CD4-positive, alpha-beta T cell treated with Interleukin-1 beta for 1 hour (primary cell): ENCODE measurements around the gene TYSND1.
"Not testable (repeated sequence)": the region's sequence is repeated elsewhere in the genome, so short reads cannot be mapped to it uniquely, and the experiment has no call there.

Source experiments
- DNase-seq, 2 donors: peaks; one replicate each; pipeline ENCODE4 v3.0.0-alpha.2; 2020 to 2022

The TYSND1 gene

GRCh38 chr10:70163448-70163847, 16.9 kb upstream of the TYSND1 start:
- DNase-seq, result no peak

DNA sequence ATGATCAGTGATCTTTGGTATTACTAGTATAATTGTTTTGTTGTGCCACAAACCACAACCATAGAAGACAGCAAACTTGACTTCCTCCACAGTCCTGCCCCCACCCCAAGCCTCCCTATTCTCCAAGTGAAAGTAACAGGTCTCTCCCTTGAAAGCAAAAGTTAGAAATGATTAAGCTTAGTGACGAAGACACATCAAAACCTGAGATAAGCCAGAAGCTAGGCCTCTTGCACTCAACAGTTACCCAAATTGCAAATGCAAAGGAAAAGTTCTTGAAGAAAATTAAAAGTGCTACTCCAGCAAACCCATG, 16.3 kb upstream of the TYSND1 start:
- DNase-seq, result peak; percentile 42 to 71

GRCh38 chr10:70162151-70162891, 15.8 kb upstream of the TYSND1 start:
- peak in 1 of 2 donors; percentile 23 for DNase-seq

DNA sequence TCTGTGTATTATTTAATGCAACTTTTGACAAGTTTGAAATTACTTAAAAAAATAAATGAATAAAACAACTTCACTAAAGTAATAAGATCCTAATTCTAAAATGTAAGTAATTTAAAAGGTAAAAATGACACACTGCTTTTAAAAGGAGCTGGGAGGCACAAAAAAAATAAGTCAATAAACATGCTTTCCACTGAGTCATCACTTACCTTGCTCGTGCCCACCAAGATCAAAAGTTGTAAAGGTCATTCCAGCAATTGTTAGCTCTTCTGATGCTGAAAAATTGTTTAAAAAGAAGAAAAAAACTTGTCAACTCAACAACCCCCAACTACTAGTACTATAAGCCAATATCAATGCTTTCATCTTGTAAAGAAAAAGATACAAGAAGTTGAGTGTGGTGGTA, 14.3 kb upstream of the TYSND1 start:
- no peak for DNase-seq

GRCh38 chr10:70159366-70159765, 12.9 kb upstream of the TYSND1 start:
- DNase-seq, result not testable (repeated sequence)

DNA sequence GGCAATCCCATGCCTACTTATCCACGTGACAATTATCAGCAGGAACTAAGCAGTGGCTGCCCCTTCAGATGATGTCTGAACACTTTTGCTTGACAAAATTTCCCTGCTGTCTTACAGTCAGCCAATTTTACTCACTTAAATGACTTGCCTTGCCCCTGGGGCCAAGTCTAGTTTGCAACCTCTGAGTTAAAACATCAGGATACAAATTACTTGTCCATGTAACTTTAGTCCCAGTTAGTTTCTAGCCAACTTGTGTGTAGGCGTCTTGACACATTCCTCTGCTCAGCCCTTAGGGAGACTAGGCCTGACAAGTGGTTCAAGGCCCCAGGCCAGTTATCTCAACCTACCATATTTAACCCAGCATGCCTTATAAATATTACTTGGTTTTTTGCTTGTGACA, 11.6 kb upstream of the TYSND1 start:
- DNase-seq, result no peak

- DNase-seq, result no peak
Measured at GRCh38 chr10:70155255-70155838, 8.8 kb upstream of the TYSND1 start.

GRCh38 chr10:70148516-70148915, 2.0 kb upstream of the TYSND1 start:
- DNase-seq, result no peak

GRCh38 chr10:70147259-70147625, 742 bp upstream of the TYSND1 start:
- no peak for DNase-seq

GRCh38 chr10:70145666-70146488, 623 bp downstream of the TYSND1 start:
- DNase-seq, result peak; percentile 69 to 71

- DNase-seq, result no peak
Measured at GRCh38 chr10:70145166-70145665, 1.3 kb downstream of the TYSND1 start.

DNA sequence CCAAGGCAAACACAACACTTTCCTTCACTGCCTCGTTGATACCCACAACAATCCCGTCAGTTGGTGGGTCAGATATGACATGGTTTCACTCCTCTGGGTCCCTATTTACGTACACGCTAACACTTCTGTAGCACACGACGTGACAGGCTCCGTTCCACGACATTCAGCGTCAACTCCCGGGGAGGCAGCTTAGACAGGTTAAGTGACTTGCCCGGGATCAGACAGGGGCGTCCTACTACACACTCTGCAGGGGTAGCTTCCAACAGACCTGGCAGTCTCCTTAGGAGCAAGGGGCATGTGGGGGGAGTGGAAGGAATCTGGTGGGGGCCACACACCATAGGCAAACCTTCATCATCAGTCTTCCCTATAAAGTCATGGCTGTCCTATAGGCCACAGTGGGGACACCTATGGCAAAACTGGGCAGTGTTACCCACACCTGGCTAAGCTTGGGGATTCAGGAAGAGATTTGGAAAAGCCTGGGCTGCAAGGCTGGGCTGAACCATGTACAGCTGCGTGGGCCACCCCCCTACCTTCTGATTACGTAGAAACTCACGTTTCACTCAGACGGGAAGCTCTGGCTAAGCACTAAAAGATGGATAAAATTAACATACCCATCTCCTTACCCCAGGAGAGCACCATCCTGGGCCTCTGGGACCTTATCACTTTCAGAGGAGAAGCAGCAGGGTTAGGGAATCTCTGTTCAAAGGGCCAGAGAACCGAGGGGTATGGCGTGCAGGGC, 2.0 kb downstream of the TYSND1 start:
- no peak for DNase-seq

DNA sequence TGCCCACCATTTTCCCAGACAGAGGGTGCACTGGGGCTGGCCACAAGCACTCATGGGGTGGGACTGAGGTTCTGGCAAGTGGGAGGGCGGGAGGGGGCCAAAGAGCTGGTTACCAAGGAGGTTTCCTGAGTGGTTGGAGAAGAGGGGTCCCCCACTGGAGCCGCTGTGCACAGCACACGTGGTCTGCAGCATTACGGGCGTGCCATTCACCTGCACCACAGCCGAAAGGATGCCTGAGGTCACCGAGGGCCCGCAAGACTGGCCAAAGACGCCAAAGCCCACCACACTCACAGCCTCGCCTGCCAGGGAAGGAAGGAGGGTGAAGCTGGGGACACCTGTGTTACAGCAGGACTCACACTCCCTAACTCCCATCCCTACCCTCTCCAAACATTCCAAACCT, 3.9 kb downstream of the TYSND1 start:
- no peak for DNase-seq

GRCh38 chr10:70140297-70140696, 6.2 kb downstream of the TYSND1 start:
- DNase-seq, result no peak

DNA sequence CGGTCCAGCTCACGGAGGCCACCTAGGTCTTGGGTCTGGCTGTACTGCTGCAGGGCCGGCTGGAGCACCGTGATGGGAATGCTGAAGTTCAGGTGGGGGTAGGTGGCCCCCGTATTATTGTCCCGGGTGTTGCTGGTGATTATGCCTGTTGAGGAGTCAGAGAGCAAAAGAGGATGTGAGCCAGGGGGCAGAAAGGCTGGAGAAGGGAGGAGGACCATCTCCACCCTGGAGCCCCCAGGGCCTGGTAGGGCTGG, 6.6 kb downstream of the TYSND1 start:
- DNase-seq, result no peak

DNA sequence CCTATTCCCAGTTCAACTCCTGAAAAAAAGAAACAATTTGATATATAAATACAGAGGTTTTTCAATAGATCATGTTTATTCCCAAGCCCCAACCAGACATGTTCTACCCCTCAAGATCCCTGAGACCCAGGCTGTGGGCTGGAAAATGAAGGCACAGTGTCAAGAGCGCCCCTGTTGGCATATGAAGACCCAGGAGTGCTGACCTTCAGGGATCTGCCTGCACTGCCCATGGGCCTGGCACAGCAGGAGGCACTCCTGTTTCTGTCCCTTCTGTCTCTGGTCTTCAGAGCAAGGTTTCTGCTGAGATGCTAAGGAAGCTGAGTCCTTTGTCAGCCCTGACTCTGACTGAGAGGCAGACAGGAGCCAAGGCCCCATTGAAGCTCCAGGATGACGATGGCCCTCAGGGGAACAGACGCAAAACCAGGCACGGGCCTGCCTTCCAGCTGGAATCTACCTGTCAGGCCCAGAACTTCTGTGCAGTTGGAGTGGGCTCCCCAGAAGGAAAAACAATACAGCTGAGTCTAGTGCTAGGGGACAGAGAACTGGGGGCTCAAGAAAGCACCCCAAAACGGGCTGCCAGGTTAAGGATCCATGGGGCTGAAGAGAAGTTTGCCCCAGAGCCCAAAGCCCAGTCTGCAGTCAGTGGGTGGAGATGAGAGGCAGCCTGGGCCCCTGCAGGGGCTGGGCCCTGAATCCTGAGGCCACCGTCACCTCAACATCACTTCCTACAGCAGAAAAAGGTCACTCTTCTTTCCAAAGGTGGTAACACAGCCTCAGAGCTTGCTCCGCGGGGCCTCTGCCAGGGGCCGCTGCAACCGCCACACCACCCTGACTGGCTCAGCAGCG, 7.1 kb downstream of the TYSND1 start:
- no peak for DNase-seq

DNA sequence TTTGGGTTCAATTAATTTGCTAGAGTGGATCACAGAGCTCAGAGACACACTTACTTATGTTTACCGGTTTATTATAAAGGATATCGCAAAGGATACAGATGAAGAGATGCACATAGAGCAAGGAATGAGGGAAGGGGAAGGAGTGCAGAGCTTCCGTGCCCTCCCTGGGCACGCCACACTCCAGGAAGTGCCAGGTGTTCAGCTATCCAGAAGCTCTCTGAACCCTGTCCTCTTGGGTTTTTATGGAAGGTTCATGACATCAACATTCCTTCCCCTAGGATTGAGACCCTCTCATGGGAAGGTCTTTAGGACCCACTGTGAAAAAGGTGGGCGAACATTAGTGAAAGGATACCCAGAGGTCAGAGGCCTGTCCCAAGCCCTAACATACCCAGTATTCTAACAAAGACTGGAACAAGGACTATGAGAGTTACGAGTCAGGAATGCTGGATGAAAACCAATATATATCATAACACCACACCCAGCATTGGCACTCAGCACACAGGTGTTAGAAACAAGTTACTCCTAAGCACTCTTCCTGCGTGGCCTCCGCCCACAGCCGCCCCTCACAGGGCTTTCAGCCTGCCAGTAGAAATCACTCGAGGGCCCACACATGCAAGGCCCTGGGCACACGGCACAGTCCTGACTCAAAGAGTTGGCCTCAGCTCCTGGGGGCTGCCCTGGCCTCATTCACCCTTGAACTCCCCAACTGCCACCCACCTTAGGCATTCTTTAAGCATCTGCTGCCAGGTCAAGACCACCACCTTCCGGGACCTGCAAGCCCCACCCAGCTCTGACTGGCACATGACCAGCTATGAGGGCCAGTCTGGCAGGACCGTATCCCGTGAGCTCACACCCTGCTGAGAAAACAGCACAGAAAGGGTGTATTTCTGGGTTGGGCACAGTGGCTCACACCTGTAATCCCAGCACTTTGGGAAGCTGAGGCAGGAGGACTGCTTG, 8.3 kb downstream of the TYSND1 start:
- no peak for DNase-seq

DNA sequence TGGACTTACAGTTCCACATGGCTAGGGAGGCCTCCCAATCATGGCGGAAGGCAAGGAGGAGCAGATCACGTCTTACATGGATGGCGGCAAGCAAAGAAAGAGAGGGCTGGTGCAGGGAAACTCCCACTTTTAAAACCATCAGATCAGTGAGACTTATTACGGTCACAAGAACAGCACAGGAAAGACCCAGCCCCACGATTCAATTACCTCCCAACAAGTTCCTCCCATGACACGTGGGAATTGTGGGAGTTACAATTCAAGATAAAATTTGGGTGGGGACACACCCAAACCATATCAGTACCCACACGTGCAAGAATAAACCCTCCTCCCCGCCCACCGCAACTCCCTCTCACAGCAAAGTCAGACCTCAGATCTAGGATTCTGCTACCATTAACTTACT, 9.4 kb downstream of the TYSND1 start:
- DNase-seq, result no peak

DNA sequence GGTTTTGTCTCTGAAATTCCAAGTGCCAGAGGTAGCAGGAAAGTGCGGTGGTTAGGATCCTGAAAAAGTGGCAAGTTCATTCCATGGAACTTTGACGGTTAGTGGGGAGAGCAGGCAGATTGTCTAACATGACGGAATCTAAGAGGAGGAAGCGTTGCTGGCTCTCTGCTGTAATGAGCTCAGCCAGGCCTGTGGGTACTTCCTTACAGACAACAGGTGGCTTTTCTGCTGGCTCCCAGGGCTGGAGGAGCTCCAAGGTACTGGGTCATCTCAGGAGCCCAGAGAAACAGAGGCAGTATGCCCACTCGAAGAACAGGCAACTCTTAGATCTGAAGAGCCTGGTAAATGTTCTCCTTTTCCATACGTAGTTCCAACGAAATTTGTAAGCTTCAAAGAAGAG, 10.8 kb downstream of the TYSND1 start:
- DNase-seq, result no peak

DNA sequence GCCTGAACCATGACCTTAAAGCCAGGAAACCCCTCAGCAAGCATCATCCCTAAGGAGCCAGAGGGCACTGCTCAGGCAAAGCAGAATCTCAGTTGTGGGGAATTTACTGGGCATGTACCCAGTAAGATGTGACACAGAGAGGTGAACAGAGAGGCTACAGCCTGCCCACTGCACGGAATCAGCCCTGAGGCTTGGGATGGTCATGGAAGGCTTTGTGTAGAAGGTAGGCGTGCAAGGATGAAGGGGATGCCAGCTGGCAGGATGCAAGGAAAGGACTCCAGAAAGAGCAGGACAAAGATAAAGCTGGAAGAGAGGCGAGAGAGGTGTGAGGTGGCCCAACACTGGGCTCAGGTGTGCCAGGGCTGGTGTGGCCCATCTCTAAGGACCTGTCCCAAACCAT, 11.5 kb downstream of the TYSND1 start:
- DNase-seq, result no peak
